Medulla oblongata (tissue), 1 donor: ENCODE data around the gene QRICH1.

Experiments
- DNase-seq: peaks from one replicate; pipeline ENCODE4 v3.0.0-alpha.2; 2015; ENCODE audit errors: extremely low spot score

The QRICH1 gene

DNA sequence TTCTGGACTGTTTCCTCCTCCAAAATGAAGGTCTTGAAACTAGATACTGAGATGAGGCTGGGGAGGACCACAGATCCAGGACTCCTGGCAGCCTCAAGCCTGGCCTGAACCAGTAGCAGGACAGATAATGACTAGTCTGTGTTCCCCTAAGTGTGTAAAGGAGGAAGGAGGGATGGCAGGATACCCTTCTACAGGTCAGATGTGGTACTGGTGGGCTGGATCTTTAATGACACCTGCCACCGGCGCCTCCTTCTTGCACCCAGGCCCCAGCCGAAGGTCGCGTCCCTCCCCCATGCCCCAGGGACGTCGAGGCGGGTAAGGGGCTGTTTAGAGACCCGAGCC, 26.2 kb upstream of the QRICH1 start:
- DNase-seq = no peak

DNA sequence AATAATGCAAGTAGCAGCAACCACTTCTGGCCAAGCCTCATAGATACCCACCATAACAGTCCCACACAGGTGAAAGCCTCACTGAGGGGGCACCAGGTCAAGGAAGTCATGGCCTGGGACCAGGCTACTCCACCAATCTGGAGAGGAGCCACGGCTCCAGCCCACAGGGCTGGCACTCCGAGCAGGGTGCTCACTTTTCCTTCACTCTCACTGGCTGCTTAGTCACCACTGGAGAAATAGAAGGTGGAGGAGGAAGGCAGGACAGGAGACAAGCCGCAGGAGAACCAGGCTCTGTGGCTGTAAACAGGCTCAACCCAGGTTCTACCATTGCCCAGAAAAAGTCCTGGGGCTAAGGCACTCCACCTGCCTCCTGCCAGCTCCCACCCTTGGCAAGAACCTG, 25.6 kb upstream of the QRICH1 start:
- DNase-seq = no peak

DNA sequence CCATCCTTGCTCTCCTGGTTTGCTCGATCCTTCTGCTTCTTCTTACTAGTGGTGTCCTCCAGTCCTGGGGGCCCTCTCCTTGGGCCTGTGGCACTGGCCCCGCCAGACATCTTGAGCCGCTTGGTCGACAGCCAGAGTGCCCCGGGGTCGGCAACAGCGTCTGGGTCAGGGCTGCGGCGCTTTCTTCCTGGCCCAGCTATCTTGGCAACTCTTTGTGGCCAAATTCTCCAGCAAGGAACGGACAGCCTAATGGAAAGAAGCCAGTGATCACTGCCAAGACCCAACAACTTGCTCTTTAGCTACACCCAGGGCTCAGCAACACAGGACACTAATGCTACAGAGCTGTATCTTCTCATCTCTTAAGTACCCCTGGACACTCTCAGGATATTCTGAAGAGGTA, 25.2 kb upstream of the QRICH1 start:
- no peak for DNase-seq

DNA sequence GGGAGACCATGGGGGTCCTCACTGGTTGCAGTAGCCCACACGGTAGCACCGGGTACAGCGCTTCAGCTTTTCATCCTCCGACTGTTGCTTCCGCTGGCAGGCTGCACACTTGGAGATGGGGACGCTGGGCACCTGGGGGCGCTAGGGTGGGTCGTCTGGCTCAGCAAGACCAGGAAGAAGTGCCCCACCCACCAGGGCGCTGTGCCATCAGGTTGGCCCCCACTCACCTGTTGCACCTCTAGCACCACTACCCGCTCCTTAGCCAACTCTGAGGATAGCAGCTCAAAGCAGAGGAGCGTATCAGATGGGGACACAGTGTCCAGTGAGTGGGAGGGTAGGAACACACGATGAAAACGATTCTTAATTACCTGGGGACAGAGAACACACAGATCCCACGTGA, 18.4 kb upstream of the QRICH1 start:
- no peak for DNase-seq

DNA sequence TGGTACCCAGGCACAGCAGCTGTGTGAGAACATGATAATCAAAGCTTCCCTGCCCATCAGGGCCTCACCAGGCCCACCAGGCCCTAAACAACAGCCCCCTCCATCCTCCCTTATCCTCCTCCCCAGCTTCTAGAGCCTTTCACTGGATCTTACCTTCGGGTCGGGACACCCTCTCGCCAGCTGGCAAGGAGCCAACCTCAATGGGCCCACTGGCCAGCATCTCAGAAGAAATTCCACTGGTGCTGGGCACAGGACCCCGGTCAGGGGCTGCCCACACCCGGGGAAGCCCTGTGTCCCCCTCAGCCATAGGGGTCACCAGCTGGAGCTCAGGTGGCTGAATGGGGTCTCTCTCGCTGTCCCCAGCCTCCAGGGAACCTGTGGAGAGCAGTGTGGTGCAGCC, 17.5 kb upstream of the QRICH1 start:
- DNase-seq = no peak

DNA sequence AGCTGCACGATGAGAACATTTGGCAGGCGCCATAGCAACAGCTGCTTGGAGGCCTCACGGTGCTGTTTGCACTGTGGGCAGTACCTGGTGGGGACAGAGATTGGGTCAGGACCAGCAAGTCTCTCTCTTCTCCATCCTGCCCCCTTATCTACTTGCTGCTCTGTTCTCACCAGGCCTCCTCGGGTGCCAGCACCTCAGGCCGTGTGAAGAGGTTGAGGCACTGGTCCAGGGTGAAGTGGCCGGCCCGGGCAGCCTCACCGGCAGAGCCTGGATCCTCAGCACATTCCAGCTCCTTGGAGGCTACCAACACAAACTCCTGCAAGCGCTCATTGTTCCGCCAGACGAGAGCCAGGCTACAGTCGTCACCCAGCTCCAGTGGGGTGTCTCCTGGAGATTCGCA, 16.9 kb upstream of the QRICH1 start:
- DNase-seq = no peak

DNA sequence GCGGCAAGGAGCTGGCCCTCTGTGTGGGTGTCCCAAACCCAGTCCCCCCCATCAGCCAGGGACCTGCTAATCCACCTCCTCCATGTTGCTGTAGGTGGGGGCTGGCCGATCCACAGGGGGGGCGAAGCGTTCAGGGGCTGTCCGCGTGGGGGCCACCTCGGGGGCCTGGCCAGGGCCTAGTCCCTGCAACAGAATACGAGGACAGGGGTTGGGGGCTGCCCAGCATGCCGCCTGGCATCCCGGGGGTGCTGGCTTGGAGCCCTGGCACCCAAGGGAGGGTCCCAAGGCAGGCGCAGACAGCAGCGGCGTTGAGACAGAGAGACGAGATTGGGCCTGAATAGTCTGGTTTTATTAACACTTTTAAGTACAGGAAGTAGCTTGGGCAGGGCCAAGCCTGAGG, 14.5 kb upstream of the QRICH1 start:
- no peak for DNase-seq

DNA sequence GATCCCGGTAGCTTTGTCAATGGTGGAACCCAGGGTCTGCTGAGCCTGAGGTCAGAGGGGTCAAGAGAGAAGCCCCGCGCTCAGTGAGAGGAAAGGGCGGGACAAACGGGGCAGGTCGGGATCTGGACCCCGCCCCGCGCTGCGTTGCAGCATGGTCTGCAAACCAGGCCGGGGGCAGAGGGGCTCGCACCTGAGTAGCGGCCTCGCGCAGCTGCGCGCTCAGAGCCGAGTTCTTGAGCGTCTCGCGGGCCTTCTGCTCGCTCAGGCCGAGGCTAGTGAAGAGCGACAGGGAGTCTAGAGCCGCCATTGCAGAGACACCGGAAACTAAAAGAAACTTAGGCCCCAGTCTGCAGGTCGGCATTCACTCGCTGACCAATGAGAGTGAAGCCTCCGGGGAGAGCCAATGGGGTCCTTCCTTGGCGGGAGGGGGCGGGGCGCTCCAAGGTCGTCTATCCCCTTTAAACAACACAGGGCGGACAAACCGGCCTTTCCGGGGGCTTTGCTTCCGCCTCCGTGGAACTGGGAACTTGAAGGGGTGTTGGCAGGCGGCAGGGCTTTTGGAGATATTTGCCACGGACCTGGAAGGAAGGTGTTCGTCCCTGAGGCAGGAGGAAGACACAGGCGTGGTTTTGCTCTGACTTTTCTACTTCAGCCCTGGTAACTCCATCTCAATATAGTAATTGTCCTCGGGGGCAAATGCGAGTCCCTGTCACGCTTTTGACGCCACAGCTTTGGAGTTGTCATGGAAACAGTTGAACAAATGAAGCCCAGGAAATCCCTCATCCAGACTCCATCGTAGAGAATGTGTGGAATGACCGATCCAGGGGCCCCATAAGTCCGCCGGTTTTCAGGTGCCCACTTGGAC, 10.8 kb upstream of the QRICH1 start, which contains the start of gene QARS1:
Gene QARS1, minus strand, starts transcription at position 331 of the 865 bp plus-strand sequence. Its CDS starts 24 bp downstream, at position 307.
- DNase-seq = peak; percentile 97

DNA sequence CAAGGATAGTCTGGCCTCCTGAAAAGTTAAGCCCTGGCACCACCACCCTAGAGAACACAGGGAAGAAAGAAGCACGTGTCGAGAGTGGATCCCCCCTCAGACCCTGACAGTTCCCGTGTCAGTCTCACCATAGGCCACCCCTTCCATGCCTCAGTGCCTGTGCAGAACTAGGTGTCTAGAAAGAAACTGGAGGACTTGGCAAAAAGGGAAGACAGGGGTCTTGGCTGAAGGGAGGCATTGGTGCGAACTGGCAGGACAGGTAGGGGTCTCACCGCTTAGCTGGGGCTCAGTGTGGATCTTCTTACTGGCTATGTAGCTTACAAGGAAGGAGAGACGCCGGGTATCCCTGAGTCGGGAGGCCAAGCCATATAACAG, 10.2 kb upstream of the QRICH1 start:
- DNase-seq = no peak

DNA sequence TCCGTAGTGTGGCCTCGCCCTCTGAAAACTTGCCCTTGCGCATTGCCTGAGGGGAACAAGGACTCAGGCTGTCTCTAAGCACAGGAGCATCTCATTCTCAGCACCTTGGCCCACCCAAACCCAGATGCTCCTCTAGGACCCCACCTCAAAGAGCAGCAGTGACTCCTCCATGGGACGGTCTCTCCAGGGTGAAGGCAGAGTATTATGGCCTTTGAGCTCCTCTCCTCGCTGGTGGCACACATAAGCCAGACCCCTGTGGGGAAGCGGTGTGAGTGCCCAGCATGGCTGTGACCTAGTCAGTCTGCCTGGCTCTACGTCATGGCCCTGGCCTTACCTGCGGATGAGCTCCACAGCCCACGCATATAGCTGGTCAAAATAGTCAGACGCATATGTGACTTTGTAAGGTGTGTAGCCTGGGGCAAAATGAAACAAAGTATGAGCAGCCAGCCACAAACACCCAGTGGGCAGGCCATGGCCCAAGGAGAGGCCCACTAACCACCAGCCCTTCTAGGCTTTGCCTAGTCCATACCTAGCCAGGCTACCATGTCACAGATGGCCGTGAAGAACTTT, 6.3 kb upstream of the QRICH1 start:
- no peak for DNase-seq

DNA sequence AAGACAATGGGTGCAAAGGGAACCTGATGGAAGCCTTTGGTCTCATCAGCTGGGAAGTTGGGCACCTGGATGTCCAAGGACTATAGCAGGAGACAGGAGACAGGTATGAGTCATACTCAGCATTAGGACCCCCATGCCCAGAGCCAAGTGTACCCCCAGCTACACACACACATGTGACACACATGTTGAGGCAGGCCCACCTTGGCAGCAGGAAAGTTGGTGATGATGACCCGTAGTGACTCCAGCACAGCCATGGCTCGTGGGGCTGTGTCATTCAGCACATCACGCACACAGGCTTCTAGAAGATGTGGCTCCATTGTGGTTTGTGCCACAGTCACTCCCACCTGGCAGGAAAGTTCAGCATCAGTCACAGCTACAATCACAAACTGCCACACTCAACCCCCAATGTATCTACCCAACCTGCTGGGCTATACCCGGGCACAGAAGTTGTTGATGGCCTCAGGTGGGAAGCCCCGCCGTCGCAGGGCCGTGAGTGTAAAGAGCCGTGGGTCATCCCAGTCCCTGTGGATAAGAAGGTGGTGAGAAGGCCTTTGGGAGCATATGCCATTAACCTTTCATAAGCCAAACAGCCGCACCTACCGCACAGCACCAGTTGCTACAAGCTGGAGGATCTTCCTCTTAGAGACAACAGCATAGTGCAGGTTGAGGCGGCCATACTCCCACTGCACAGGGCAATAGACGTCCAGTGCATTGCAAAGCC, 5.2 kb upstream of the QRICH1 start:
- no peak for DNase-seq

DNA sequence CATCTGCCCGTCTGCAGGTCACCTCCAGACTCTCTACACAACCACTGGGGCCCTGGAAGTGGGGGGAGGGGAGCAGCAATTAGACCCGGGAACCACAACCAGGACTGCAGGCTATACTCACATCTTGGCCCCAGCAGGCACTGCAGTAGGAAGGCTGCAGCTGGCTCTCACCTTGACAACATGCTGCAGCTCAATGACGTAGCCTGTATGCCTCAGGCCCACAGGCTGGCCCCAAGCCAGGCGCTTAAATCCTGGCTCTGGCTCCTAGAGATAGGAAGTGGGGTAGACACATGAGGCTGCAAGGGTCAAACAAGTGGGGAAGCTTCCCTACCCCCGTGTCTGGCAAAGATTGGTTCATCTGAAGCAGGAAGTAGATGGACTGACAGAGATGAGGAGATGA, 4.6 kb upstream of the QRICH1 start:
- DNase-seq = no peak

DNA sequence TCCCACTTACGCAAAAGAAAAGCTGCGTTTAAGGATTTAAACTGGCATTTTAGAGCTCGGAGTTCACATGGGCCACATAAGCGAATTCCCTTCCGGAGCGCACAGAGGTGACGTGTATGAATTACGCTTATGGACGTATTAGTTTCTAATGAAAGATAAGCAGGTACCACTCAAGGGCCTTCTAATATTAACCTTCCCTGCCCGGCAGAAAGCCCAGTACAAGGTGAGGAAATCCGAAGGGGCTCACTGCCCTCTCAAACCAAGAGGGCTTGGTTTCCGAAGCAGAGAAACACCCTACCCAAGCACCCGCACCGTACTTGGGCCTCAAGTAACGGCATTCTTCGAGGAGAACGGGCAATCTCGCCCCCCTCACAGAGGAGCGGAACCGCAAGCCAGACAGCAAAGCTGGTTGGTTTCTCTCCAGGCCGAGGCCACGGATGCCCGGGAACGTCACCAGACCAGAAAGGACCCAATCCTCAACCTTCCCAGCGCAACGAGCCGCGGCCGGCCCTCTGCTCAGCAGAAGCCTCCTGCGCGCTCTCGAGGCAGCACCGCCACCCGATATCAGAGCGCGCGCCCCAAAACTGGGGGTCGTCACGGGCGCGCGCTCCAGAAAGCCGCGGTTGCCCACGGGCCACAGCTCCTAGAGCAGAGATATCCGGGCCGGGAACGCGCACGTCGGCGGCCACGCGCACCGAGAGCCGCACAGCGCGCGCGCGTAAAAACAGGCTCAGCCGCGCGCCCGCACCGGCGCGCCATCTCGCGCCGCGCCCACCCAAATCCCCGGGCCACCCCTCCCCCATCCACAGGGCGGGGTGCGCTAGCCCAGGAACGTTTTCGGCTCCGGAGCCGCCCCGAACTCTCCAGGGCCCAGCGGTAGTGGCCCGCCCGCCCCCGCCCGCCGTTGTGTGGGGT, 676 bp downstream of the QRICH1 start:
- DNase-seq = peak; percentile 63

DNA sequence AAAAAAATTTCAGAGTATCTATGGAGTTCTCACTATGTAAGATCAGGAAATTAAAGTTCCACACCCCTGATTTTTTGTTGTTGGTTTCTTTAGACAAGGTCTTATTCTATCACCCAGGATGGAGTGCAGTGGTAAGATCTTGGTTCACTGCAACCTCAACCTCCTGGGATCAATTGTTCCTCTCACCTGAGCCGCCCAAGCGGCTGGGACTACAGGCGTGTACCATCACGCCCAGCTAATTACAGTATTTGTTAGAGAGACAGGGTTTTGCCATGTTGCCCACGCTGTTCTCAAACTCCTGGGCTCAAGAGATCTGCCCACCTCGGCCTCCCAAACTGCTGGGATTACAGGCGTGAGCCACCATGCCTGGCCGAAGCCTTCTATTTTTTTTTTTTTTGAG, 12.4 kb downstream of the QRICH1 start:
- no peak for DNase-seq

DNA sequence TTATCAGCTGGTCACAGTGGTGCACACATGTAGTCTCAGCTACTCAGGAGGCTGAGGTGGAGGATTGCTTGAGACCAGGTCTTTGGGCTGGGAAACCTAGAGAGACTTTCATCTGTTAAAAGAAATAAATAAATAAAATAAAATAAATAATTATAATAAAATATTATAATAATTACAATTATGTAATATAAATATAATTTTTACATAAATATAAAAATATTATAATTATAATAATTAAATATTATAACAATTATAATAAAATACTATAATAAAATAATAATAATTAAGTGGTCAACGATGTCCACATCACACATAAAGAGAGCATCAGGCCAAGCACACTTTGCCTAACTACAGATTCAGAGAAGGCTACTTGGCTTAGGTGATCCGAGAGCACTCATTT, 14.6 kb downstream of the QRICH1 start:
- no peak for DNase-seq

DNA sequence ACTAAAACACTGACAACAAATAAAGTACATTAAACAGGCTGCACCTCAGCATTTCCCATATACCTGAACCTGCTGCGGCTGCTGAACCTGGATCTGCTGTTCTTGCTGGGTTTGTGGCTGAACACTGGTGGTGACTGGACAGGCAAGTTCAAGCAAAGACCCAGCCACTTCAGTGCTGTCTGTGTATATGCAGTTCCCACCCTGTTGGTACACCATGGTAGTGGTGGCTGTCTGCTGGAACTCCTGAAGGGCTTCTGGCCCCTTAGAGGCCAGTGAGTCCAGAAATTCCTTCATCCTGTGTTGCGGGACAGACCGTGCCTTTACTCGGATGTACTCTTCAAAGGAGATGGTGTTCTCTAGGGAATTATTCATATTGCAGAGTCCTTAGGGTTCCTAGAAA, 17.2 kb downstream of the QRICH1 start:
- DNase-seq = no peak

DNA sequence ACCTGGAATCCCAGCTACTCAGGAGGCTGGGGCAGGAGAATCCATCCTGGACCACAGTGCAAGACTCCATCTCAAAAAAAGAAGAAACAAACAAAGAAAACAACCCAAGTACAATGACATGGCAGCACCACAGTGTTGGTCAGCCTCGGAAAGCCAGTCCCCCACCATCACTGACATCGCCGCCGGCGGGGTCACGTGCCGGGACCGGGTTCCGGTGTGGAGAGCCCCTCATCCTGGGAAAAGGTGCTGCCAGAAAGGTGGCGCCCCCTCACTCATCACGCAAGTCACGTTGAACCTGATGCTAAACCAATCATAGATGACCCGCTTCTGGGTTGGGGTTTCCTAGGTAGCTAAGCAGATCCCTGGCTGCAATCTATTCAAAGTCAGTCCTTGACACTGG, 17.8 kb downstream of the QRICH1 start:
- DNase-seq = no peak

DNA sequence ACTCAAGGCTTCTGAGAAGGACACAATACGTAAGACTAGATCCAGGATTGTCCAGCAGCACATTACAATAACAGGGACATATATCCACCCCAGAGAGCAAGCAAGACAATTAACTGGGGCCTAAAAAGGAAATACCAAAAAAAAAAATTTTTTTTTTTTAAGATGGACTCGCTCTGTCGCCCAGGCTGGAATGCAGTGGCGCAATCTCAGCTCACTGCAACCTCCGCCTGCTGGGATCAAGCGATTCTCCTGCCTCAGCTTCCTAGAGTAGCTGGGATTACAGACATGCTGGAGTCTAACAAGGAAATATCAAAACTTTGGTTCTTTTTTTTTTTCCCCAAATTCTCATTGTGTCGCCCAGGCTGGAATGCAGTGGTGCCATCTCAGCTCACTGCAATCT, 35.9 kb downstream of the QRICH1 start:
- DNase-seq = no peak

DNA sequence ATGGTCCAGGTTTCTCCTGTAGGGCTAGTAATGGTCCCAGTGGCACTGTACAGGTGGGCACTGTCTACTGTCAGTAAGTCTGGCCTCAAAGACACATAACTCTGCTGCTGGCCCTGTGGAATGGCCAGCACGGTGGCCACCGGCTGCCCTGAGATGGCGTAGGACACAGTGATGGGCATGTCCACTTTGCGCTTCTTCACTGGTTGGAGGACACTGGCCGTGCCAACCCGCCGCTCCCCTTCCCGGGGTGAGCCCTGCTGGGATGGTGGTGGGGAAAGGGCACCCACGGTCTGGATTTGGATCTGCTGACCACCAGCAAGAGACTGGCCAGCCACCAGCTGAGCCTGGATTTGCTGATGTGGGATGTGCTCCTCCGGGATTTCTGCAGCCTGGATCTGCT, 36.6 kb downstream of the QRICH1 start:
- DNase-seq = no peak

DNA sequence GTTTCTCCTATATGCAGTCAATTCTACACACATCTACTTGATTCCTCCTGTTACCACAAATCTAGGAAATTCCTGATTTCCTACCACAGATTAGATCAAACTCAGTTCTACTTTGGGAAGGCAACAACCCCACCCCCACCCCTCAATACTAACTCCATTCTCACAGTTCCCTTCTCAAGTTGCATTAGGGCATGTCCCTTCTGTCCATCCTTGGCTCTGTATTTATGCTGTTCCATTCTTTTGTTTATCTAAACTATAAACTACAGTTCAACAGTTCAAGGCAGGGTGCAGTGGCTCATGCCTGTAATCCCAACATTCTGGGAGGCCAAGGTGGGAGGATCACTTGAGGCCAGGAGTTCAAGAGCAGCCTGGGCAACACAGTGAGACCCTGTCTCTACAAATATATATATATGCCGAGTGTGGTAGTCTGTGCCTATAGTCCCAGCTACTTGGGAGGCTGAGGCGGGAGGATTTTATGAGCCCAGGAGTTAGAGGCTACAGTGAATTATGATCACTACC, 39.5 kb downstream of the QRICH1 start:
- DNase-seq = no peak

DNA sequence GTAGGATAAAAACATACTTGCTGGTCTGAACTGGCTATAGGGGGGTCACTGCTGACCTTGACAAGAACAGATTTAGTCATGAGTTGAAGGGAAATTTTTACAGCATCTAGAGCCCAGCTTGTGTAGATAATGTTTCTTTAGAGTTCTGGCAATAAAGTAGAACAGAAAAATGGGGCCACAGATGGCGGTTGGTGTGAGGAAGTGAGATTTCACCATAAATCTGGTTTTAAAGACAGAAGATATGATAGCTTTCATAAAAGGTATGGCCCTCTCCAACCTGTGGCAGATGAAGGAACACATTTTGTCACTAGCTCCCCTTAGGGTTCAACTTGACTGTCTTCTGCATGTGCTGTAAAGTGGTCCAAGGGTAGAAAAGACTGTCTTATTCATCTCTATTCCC, 40.3 kb downstream of the QRICH1 start:
- no peak for DNase-seq

DNA sequence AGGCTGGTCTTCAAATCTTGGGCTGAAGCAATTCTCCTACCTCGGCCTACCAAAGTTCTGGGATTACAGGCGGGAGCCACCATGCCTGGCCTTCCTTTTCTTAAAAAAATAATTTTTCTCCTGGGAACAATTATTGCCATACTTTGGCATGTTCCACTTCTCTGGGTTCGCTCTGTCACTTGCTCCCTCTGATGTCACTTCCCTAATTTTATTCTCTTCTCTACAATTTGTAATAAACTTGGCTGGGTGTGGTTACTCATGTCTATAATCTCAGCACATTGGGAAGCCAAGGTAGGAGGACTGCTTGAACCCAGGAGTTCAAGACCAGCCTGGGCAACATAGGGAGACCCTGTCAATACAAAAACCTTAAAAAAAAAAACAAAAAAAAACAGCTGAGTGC, 58.6 kb downstream of the QRICH1 start:
- DNase-seq = no peak
